Colon (tissue), 2 donors: ENCODE data around the gene ST3GAL4.
"Not testable (repeated sequence)": the region's sequence is repeated elsewhere in the genome, so short reads cannot be mapped to it uniquely, and the experiment has no call there.

ENCODE experiments used
- FAIRE-seq: peaks from 2 replicates; lab custom pipeline; 2012; peaks lifted over from hg19 to GRCh38; lab: Jason Lieb, UNC
- donor health status: control.
- donor health status: control.

The ST3GAL4 gene

DNA sequence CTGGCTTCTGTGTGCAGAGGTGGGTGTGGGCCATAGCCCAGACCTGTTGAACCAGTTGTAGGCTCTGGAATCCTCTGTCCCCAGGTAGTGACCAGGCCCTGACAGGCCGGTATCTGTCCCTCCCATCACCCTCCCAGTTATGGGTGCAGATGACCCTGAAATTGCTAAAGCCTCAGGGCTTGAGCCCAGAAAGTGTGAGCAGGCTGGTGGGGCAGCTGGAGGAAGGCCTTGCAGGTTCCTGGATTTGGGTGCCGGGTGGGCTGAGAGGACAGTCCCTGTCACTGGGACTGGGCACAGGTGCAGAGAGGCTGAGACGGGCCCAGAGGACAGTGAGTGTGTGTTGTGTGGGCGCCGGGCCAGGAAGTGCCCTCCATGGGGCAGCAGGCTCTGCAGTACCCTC is 10.0 kb downstream of the ST3GAL4 start:
- not testable (repeated sequence) for FAIRE-seq

DNA sequence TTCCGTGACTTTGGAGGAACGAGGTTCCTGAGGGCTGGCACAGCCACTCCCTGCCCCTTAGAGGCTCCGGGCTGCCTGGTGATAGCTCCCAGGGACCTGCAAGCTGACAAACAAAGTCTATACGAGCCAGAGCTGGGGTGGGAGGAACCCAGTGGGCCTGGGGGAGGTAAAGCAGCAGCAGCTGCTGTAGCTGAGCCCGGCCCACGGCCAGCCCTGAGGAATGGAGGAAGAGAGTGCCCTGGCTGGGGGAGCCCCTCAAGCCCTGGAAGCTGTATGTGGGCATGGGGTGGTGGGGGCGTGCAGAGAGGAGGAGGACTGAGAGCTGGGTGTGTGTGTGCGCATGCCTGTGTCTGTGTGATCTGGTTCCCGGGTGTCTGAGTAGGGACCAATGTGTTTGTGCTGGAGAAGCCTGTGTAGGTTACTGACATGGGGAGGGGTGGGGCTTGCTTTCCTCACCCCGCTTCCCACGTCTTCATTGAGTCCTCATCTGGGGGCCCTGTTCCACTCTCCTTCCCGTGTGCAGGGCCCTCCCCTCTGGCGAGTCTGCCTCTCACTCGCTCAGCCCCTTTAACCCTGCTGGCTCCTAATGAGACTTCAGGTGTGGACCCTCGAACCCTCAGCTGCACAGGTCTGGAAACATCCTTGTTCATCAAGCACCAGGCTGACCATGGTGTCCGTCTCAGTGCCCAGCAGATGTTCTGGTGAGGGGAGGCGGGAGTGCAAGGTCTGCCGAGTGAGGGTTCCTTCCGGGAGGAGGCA is 10.8 kb downstream of the ST3GAL4 start:
- no peak for FAIRE-seq

DNA sequence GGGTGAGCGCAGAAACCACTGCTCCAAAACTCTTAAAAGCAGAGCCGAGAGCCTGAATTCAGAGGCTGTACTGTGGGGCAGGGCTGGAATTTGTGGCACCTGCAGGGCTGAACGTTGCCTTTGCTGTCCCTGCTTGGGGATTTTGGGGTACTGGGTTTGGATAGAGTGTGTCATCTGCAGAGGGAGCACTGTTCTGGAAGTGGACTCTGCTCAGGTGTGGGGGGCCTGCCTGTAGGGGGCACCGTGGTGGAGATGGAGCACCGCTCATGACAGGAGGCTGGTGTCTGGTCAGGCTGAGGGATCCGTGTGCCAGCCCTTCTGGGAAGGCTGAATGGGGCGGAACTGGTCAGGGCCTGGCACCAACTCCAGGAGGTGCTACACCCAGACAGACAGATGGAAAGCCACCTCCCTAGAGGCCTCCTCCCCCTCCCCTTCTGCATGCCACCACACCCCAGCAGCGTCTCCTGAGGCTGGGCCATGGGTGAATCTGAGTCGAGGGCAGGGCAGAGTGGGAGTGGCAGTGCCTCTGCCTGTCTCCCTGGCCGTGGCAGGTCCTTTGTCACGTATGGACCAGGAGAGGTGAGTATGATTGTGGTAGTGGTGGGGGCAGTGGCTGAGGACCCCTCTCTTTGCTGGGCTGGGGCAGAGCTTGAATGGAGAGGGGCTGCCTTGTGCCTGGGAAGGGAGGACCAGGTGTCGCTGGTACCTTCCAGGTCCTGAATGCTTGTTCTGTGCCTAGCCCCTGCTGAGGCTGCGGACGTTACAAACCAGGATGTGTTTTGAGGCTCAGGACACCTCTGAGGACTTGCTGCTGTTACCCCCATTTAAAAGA is 11.6 kb downstream of the ST3GAL4 start:
- FAIRE-seq, result not testable (repeated sequence)

DNA sequence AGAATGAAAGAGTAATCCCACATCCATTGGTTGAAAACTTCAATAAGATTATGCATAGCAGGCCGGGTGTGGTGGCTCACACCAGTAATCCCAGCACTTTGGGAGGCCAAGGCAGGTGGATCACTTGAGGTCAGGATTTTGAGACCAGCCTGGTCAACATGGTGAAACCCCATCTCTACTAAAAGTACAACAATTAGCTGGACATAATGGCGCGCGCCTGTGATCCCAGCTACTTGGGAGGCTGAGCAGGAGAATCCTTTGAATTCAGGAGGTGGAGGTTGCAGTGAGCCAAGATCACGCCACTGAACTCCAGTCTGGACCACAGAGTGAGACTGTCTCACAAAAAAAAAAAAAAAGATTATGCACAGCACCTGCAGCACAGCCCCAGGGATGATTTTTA is 12.3 kb downstream of the ST3GAL4 start:
- not testable (repeated sequence) for FAIRE-seq

DNA sequence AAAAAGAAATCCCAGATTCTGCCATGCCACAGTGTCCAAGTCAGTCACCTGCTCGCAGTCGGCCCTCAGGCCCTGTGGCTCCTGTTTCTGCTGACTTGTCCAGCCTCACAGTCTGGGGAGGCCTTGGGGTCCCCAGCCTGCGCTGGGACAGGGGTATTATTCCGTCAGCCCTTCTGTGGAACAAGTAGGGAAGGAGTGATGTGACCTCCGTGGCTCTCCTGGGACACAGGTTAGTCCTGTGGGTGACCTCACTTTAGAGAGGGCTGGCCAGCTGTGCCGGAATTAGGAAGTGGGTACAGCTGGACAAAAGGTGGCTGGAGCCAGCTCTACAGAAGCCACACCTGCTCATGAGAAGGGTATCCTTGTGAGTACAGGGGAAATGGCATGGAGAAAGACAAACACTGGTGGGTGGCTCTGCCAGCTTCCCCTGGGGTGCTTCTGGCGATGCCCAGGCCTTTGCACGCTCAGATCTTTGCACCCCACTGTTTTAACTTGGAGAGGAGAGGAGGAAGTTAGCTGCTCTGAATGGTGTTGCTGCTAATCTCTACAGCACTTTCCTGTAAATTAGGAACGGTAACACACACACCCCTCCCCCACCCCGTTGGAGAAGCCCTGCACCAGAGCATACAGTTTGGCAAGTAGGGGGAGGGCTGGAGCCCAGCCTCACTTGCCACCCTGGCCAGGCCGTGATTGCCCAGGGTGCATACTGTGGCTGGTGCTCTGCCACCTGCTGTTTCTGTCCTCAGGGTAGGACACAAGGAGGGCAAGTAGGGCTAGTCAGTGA is 13.0 kb downstream of the ST3GAL4 start:
- not testable (repeated sequence) for FAIRE-seq

DNA sequence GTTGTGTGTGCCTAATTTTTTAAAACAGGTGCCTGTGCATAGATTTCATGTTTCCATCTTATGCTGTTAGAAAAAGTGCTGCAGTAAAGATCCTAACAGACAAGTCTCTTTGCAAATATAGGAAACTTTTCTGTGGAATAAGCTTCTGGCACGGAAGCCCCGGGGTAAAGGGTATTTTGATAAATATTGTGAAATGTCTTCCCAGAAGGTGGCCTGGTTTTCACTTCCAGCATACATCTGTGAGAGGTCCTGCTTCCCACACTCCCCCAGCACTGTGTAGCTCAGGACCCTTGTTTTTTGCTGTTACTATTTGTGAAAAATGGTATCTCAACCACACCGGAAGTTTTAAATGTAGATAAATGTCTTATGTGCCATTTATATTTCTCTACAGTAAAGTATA is 14.5 kb downstream of the ST3GAL4 start:
- no peak for FAIRE-seq

DNA sequence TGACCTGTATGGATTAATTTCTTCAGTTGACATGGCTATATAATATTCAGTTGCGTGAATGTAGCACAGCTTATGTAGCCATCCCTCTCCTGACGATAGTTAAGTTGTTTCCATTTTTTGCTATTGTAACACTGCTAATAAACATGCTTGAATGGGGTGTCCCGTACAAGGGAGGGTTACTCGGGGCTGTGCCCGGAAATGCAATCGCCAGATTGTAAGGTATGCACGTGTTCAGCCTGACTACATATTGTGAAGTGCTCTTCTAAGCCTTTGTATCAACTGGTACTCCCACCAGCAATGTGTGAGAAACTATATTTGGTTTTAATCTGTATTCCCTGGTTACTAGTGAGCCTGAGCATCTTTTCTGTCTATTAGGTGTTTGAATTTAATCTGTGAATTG is 16.1 kb downstream of the ST3GAL4 start:
- no peak for FAIRE-seq

DNA sequence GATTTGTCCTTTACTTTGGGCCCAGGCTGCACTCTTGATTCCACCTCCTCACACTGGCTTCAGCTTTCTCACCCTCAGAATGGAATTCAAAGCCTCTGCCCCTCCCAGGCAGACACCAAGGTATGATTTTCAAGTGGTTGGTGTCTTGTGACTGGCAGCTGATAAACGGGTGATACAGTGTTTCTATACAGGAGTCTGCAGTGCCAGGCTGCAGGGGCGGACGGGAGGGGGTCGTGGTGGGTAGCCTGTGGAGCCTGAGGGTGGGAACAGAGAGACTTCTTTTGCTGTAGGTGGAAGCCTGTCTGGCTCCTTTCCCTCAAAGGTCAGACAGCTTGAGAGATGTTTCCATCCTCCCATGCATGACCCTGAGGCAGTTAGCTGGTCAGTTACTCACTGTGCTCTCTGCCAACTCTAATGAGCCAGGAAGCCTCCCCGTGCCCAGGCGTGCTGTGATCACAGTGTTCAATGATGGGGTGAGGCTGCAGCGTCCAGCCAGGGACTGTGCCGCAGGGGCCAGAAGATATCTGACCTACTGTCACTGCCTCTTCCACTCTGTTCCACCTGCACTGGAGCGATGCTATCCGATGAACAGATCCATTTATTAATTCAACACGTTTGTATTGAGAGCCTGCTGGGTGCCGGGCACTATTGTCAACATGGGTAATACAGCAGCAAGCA is 18.0 kb downstream of the ST3GAL4 start:
- not testable (repeated sequence) for FAIRE-seq

DNA sequence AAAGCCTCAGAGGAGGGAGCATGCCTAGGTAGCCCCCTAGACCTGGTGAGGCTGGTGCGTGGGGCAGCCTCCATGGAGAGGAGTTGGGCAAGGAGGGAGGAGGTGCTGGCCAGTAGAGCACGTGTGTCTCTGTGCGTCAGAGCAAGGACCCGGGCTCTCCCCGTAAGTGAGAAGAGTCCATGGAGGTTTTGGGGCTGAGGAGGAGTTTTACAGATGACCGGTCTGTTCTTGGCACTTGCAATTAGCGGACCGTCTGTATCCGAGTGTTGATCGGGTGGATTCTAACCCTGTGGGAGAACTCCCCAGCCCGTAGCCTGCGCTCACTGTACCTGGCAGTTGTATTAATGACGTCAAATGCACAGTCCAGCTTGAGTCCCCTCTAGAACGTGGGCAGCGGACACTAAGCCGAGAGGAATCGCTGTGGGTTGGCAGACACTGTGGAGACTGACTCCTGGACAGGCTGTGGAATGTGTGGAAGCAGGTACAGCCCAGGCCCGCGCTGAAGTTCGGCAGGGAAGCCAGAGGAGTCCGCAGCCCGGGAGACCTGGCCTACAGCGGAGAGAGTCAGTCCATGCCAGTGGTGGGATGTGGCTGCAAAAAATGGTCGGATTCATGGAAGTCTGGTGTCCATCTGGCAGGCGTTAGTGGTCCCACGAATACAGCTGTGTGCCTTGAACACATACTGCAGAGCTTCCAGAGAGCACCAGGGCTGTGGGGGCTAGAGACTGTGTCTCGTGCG is 19.2 kb downstream of the ST3GAL4 start:
- not testable (repeated sequence) for FAIRE-seq

DNA sequence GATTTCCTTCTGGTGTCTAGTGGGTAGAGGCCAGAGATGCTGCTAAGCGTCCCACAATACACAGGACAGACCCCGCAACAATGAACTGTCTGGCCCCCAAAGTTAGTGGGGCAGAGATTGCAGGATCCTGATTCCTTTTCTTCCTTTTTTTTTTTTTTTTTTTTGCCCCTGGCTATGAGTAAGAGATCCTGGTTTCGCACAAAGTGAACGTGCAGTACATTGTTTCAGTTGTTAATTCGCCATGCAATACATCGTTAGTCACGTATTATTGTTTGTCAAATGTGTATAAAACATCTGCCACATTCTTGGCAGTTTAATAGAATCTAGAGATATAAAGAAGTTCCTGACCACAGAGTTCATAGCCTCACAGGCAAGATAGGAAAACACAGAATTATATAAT is 20.2 kb downstream of the ST3GAL4 start:
- FAIRE-seq, result no peak

DNA sequence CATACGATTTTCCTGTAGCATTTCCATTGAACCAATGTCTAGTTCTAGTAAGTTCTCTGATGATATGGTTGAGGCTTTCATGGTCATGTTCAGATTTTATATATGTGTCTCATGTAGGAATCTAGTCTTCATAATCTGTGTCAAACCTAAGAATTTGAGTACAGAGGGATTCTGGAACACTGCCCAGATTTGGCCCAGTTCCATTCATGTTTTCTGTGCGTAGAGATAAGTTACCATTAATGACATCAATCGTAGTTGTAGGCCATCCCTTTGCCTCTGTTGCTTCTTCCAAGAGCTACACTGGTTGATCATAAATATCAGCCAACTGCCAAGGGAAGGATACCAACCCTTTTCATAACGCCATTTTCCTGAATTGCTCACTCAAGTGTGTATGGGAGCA is 23.3 kb downstream of the ST3GAL4 start:
- FAIRE-seq, result no peak

DNA sequence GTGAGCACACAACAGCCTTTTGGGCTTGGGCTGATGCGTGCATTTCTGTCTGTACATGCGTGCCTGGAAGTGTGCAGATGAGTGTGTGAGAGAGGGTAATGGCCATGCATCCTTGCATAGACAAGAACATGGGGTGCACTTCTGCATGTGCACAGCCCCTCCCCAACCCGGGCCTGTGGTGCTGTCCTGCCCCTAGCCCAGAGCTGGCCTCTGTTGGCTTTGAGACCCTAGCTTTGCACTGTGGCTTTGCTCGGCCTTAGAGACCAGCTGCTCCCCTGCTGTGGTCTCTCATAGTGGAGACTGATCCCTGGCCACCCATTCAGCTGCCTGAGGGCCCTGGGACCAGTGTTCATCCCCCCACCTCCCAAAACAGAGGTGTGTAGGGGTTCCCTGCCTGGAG is 25.4 kb downstream of the ST3GAL4 start:
- FAIRE-seq, result no peak

DNA sequence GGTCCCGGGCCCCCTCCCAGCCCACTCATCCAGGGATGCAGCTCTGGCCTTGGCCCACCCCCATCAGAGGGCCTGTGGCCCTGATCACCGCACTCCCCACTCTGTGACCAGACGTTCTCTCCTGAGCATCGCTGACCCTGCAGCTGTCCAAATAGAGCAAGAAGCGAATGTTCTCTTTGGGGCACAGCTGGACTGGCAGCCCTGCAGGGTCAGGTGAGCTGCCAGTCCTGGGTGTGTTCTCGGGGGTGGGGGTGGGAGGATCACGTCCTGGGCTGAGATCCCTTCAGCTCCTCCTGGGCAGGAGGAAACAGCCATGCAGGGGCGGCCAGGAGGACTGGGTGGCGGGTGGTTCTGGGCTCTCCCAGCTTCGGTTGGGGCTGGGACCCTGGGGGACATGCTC is 26.5 kb downstream of the ST3GAL4 start:
- not testable (repeated sequence) for FAIRE-seq

DNA sequence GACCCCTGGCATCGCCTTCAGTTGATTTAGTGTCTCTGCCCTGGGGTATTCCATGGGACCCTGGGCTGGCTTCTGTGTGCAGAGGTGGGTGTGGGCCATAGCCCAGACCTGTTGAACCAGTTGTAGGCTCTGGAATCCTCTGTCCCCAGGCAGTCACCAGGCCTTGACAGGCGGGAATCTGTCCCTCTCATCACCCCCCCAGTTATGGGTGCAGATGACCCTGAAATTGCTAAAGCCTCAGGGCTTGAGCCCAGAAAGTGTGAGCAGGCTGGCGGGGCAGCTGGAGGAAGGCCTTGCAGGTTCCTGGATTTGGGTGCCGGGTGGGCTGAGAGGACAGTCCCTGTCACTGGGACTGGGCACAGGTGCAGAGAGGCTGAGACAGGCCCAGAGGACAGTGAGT is 27.2 kb downstream of the ST3GAL4 start:
- not testable (repeated sequence) for FAIRE-seq

DNA sequence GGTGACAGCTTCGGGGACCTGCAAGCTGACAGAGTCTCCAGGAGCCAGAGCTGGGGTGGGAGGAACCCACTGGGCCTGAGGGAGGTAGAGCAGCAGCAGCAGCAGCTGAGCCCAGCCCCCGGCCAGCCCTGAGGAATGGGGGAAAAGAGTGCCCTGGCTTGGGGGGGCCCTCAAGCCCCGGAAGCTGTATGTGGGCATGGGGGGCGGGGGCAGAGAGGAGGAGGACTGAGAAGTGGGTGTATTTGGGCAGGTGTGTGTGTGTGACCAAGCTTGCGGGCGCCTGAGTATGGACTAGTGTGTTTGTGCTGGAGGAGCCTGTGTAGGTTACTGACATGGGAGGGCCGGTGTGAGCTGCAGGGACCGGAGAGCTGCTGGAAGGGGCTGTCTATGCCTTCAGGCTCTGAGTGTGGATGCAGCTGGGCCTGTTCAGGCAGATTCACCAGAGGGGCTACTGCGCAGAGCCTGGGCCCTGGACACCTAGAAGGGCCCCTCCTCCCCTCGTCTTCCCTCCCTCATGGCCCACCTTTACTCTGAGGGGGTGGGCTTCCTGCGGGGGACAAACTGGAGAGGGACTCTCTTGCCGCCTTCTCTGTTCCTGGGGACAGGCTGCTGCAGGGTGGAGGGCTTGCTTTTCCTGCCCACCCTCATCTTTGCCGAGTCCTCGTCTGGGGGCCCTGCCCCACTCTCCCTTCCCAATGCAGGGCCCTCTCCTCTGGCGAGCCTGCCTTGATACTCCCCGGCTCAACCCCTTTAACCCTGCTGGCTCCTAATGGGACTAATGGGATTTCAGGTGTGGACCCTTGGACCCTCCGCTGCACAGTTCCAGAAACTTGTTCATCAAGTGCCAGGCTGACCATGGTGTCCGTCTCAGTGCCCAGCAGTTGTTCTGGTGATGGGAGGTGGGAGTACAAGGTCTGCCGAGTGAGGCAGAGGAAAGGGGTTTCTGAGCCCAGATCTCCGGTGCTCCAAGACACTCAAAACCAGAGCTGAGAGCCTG is 28.2 kb downstream of the ST3GAL4 start:
- no peak for FAIRE-seq

DNA sequence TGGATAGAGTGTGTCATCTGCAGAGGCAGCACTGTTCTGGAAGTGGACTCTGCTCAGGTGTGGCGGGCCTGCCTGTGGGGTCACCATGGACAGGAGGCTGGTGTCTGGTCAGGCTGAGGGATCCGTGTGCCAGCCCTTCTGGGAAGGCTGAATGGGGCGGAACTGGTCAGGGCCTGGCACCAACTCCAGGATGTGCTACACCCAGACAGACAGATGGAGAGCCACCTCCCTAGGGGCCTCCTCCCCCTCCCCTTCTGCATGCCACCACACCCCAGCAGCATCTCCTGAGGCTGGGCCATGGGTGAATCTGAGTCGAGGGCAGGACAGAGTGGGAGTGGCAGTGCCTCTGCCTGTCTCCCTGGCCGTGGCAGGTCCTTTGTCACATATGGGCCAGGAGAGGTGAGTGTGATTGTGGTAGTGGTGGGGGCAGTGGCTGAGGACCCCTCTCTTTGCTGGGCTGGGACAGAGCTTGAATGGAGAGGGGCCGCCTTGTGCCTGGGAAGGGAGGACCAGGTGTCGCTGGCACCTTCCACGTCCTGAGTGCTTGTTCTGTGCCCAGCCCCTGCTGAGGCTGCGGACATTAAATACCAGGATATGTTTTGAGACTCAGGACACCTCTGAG is 29.1 kb downstream of the ST3GAL4 start:
- FAIRE-seq, result no peak

DNA sequence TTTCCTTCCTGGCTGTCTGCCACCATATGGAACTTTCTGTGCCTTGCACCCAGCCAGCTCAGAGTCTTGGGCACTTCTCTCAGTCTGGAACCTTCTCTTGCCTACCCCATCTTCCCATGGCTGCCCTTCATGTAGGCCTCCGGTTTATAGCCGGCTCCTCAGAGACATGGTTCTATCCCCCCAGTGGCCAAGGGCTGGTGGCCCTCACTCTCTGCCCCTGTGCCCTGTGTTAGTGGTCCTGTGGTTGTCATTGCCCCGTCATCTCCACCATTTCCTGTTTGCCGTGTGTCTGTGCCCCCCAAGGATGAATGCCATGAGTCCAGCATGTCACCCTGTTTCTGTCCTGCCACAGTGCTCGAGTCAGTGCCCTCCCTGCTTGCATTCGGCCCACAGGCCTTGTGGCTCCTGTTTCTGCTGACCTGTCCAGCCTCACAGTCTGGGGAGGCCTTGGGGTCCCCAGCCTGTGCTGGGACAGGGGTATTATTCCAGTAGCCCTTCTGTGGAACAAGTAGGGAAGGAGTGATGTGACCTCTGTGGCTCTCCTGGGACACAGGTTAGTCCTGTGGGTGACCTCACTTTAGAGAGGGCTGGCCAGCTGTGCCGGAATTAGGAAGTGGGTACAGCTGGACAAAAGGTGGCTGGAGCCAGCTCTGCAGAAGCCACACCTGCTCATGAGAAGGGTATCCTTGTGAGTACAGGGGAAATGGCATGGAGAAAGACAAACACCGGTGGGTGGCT is 30.7 kb downstream of the ST3GAL4 start:
- FAIRE-seq, result no peak

DNA sequence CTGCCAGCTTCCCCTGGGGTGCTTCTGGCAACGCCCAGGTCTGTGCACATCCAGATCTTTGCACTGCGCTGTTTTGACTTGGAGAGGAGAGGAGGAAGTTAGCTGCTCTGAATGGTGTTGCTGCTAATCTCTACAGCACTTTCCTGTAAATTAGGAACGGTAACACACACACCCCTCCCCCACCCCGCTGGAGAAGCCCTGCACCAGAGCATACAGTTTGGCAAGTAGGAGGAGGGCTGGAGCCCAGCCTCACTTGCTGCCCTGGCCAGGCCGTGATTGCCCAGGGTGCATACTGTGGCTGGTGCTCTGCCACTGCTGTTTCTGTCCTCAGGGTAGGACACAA is 31.2 kb downstream of the ST3GAL4 start:
- not testable (repeated sequence) for FAIRE-seq

DNA sequence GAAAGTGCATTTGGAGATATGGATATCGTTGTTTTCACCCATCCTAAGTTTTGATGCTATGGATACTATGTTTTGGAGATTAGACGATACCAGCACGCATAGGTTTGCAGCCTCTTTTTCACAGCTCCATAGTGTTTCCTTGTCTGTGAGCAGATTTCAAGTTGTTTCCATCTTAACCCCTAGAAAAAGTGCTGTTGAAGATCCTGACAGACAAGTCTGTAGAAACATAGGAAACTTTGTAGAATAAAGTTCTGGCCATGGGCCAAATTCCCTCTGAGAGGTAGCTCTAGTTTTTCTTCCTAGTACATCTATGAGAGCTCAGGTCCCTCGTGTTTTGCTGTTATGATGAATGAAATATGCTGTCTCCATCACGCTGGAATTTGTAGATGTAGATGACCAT is 32.4 kb downstream of the ST3GAL4 start:
- no peak for FAIRE-seq
